OCI-LY3 (cell line): ENCODE data around the gene VAT1L.

ENCODE experiments used
- H2AFZ ChIP-seq: fragments of 200-600, 300-600 bp; shearing (Covaris generic); 2 replicates; pipeline ENCODE4 v1.6.0; 2014; ENCODE audit warnings: antibody characterized with exemption, low read depth, low read length
- H3K27ac ChIP-seq: fragments of 200-600, 300-600 bp; sonication (generic); 2 replicates; pipeline ENCODE4 v1.5.1; 2014; ENCODE audit warnings: mild to moderate bottlenecking, low read length, moderate library complexity, mixed read lengths
- H3K27me3 ChIP-seq: fragments of 200-600, 300-600 bp; sonication (generic); 2 replicates; pipeline ENCODE4 v1.6.1; 2014; ENCODE audit warnings: low read depth, low read length, mixed read lengths
- H3K36me3 ChIP-seq: fragments of 200-600, 300-600 bp; sonication (generic); replicated peaks from 2 replicates; pipeline ENCODE3; 2014; ENCODE audit warnings: low read depth, low read length, mixed read lengths
- H3K4me1 ChIP-seq: fragments of 300-600, 200-600 bp; sonication (generic); 2 replicates; pipeline ENCODE4 v1.6.1; 2014; ENCODE audit warnings: low read length, mixed read lengths
- H3K4me2 ChIP-seq: fragments of 200-600, 300-600 bp; sonication (generic); 2 replicates; pipeline ENCODE4 v1.6.1; 2014; ENCODE audit warnings: low read length, mixed read lengths
- H3K4me3 ChIP-seq: fragments of 300-600, 200-600 bp; sonication (generic); 2 replicates; pipeline ENCODE4 v1.5.1; 2014; ENCODE audit warnings: antibody characterized with exemption, mild to moderate bottlenecking, low read length, moderate library complexity
- H3K79me2 ChIP-seq: fragments of 300-600, 200-600 bp; shearing (Covaris generic); 2 replicates; pipeline ENCODE4 v1.6.1; 2014; ENCODE audit warnings: mild to moderate bottlenecking, low read length, mixed read lengths
- H3K9ac ChIP-seq: fragments of 300-600, 200-600 bp; shearing (Covaris generic); 2 replicates; pipeline ENCODE4 v1.6.0; 2014; ENCODE audit warnings: mild to moderate bottlenecking, low read length, moderate library complexity
- H3K9me3 ChIP-seq: fragments of 200-600, 300-600 bp; shearing (Covaris generic); 2 replicates; pipeline ENCODE4 v1.6.1; 2014; ENCODE audit warnings: low read length, mixed read lengths; ENCODE audit not compliant: insufficient read depth
- H4K20me1 ChIP-seq: fragments of 200-600, 300-600 bp; sonication (generic); 2 replicates; pipeline ENCODE4 v1.6.1; 2016; ENCODE audit warnings: low read length, mixed read lengths; ENCODE audit not compliant: insufficient read depth
- EZH2phosphoT487 ChIP-seq: fragments of 200-600 bp; shearing (Covaris generic); IDR thresholded peaks from 2 replicates; pipeline ENCODE4 v1.6.1; 2018; ENCODE audit warnings: antibody characterized with exemption, mixed run types, low read depth
- TF ChIP-seq, protein P1 (sequence below): fragments of 200-600, 300-600 bp; sonication (generic); IDR thresholded peaks from 2 replicates; pipeline ENCODE4 v1.5.1; 2014; ENCODE audit warnings: antibody characterized with exemption, low read length, low read depth

Gene VAT1L

GRCh38 chr16:77993111-77993985 is 205.0 kb downstream of the VAT1L start:
- Histone ChIP-seq H3K4me3 (peak overlapping the region; percentile 29), H3K27ac (peak overlapping the region; percentile 66)

DNA sequence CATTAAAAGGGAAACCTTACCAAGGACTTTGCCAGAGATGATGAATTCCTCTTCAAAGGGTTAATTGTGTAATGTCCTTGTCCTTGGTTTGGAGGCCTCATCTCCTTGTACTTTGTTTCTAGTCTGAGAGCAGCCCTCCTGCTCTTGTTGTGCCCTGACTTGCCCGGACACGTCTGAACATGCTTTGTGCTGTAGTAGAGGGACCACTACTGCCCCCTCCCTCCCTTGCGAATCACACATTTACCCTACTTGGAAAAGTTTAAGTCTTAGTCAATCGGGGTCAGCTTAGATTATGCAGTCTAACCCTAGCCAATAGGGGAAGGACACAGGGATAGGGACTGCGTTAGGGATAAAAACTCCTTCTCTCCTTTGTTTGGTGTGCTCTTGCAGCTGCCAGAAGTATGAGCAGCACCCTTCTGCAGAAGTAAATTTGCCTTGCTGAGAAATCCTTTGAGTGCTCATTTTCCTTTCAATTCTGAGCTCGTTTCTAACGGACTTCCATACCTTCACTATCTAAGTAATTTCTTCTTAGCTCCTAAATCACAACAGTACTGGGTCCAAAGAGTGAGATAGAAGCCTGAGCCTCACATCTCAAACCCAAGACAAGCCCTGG is 207.6 kb downstream of the VAT1L start:
- no peak overlapping the region for H3K4me3 ChIP-seq
- no peak for TF ChIP-seq EZH2phosphoT487
- TF ChIP-seq, protein P1, sequence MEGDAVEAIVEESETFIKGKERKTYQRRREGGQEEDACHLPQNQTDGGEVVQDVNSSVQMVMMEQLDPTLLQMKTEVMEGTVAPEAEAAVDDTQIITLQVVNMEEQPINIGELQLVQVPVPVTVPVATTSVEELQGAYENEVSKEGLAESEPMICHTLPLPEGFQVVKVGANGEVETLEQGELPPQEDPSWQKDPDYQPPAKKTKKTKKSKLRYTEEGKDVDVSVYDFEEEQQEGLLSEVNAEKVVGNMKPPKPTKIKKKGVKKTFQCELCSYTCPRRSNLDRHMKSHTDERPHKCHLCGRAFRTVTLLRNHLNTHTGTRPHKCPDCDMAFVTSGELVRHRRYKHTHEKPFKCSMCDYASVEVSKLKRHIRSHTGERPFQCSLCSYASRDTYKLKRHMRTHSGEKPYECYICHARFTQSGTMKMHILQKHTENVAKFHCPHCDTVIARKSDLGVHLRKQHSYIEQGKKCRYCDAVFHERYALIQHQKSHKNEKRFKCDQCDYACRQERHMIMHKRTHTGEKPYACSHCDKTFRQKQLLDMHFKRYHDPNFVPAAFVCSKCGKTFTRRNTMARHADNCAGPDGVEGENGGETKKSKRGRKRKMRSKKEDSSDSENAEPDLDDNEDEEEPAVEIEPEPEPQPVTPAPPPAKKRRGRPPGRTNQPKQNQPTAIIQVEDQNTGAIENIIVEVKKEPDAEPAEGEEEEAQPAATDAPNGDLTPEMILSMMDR: no peak
- no peak overlapping the region for H3K9ac ChIP-seq
- peaks cover 21% of the 10 kb centered on the region for H3K36me3 ChIP-seq
- H3K4me1 ChIP-seq: peaks cover 18% of the 10 kb centered on the region
- no peaks in the 10 kb centered on the region for H3K27me3 ChIP-seq
- no peak overlapping the region for H3K4me2 ChIP-seq
- H2AFZ ChIP-seq: no peak overlapping the region
- H3K27ac ChIP-seq: no peak overlapping the region
- no peaks in the 10 kb centered on the region for H3K79me2 ChIP-seq
- peaks cover 30% of the 10 kb centered on the region; the same call in 1 of the 2 replicates for H3K9me3 ChIP-seq
- H4K20me1 ChIP-seq: no peaks in the 10 kb centered on the region

More at GRCh38 chr16:77993111-77993985, 205.0 kb downstream of the VAT1L start:
- Histone ChIP-seq H3K79me2 (no peaks in the 10 kb centered on the region), H3K9ac (no peak overlapping the region), H2AFZ (no peak overlapping the region), H4K20me1 (no peaks in the 10 kb centered on the region), H3K27me3 (no peaks in the 10 kb centered on the region), H3K4me2 (peak overlapping the region; percentile 55), H3K9me3 (peaks cover 38% of the 10 kb centered on the region), H3K36me3 (peaks cover 28% of the 10 kb centered on the region), H3K4me1 (peaks cover 28% of the 10 kb centered on the region)
- TF ChIP-seq, protein P1: no peak
- TF ChIP-seq EZH2phosphoT487: no peak

GRCh38 chr16:77998350-77999023 is 210.1 kb downstream of the VAT1L start:
- H3K27me3 ChIP-seq: no peaks in the 10 kb centered on the region
- H3K27ac ChIP-seq: no peak overlapping the region
- H3K4me2 ChIP-seq: no peak overlapping the region
- no peaks in the 10 kb centered on the region for H3K79me2 ChIP-seq
- H4K20me1 ChIP-seq: no peaks in the 10 kb centered on the region
- peaks cover 10% of the 10 kb centered on the region for H3K36me3 ChIP-seq
- no peak overlapping the region for H3K4me3 ChIP-seq
- H3K9ac ChIP-seq: no peak overlapping the region
- H3K4me1 ChIP-seq: peaks cover 15% of the 10 kb centered on the region
- H3K9me3 ChIP-seq: peaks cover 21% of the 10 kb centered on the region; the same call in 1 of the 2 replicates
- TF ChIP-seq, protein P1: no peak
- TF ChIP-seq EZH2phosphoT487: no peak
- H2AFZ ChIP-seq: no peak overlapping the region
